RWPE2 (cell line): ENCODE data around the gene PPP2R2B.

Experiments used
- ATAC-seq: fragments of 200-7000 bp; cut with Tn5 transposase; 3 replicates; pipeline ENCODE4 v1.9.1; 2021; ENCODE audit warnings: low read depth
- DNase-seq: peaks from one replicate; pipeline ENCODE4 v3.0.0-alpha.2; 2020; ENCODE audit warnings: low spot score
- H3K27ac ChIP-seq: fragments of 450-650 bp; 2 replicates; pipeline ENCODE4 v1.5.1; 2017; ENCODE audit warnings: mild to moderate bottlenecking; ENCODE audit not compliant: poor library complexity, severe bottlenecking
- H3K27me3 ChIP-seq: fragments of 250-450 bp; sonication (Bioruptor Pico); 2 replicates; pipeline ENCODE4 v1.5.1; 2021; ENCODE audit warnings: mild to moderate bottlenecking, moderate library complexity; ENCODE audit not compliant: insufficient read depth, poor library complexity, severe bottlenecking
- H3K36me3 ChIP-seq: fragments of 250-450 bp; sonication (Bioruptor Pico); 2 replicates; pipeline ENCODE4 v1.5.1; 2020; ENCODE audit warnings: low read depth, mild to moderate bottlenecking, moderate library complexity
- H3K4me1 ChIP-seq: fragments of 250-450 bp; sonication (Bioruptor Pico); 2 replicates; pipeline ENCODE4 v1.5.1; 2021; ENCODE audit warnings: mild to moderate bottlenecking, moderate library complexity; ENCODE audit not compliant: insufficient read depth, poor library complexity, severe bottlenecking
- H3K4me3 ChIP-seq: fragments of 250-450 bp; sonication (Bioruptor Pico); 2 replicates; pipeline ENCODE4 v1.5.1; 2021; ENCODE audit warnings: mild to moderate bottlenecking, moderate library complexity; ENCODE audit not compliant: severe bottlenecking
- H3K9me3 ChIP-seq: fragments of 250-450 bp; sonication (Bioruptor Pico); 2 replicates; pipeline ENCODE4 v1.5.1; 2021; ENCODE audit warnings: mild to moderate bottlenecking, moderate library complexity; ENCODE audit not compliant: severe bottlenecking
- TF ChIP-seq, protein P1 (sequence below): fragments of 450-650 bp; IDR thresholded peaks from one replicate; pipeline ENCODE4 v1.5.1; 2017; ENCODE audit warnings: mild to moderate bottlenecking, moderate library complexity; ENCODE audit not compliant: poor library complexity, severe bottlenecking

PPP2R2B gene

GRCh38 chr5:146851133-146851532, 27.4 kb downstream of the PPP2R2B start:
- TF ChIP-seq, protein P1, sequence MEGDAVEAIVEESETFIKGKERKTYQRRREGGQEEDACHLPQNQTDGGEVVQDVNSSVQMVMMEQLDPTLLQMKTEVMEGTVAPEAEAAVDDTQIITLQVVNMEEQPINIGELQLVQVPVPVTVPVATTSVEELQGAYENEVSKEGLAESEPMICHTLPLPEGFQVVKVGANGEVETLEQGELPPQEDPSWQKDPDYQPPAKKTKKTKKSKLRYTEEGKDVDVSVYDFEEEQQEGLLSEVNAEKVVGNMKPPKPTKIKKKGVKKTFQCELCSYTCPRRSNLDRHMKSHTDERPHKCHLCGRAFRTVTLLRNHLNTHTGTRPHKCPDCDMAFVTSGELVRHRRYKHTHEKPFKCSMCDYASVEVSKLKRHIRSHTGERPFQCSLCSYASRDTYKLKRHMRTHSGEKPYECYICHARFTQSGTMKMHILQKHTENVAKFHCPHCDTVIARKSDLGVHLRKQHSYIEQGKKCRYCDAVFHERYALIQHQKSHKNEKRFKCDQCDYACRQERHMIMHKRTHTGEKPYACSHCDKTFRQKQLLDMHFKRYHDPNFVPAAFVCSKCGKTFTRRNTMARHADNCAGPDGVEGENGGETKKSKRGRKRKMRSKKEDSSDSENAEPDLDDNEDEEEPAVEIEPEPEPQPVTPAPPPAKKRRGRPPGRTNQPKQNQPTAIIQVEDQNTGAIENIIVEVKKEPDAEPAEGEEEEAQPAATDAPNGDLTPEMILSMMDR = no peak
- Histone ChIP-seq H3K4me1 (no peaks in the 10 kb centered on the region), H3K27me3 (no peaks in the 10 kb centered on the region), H3K4me3 (no peak overlapping the region), H3K9me3 (no peaks in the 10 kb centered on the region), H3K36me3 (no peaks in the 10 kb centered on the region), H3K27ac (no peak overlapping the region)
- DNase-seq (no peak), ATAC-seq (no peak)

GRCh38 chr5:146849694-146850303, 28.8 kb downstream of the PPP2R2B start:
- H3K9me3 ChIP-seq = no peaks in the 10 kb centered on the region
- TF ChIP-seq, protein P1 = no peak
- no peak for ATAC-seq
- H3K36me3 ChIP-seq = no peaks in the 10 kb centered on the region
- no peak for DNase-seq
- no peaks in the 10 kb centered on the region for H3K27me3 ChIP-seq
- no peak overlapping the region for H3K27ac ChIP-seq
- H3K4me3 ChIP-seq = no peak overlapping the region
- no peaks in the 10 kb centered on the region for H3K4me1 ChIP-seq

- TF ChIP-seq, protein P1 = no peak
- H3K27me3 ChIP-seq = no peaks in the 10 kb centered on the region
- H3K9me3 ChIP-seq = no peaks in the 10 kb centered on the region
- ATAC-seq (no peak), DNase-seq (no peak)
- no peaks in the 10 kb centered on the region for H3K4me1 ChIP-seq
- H3K36me3 ChIP-seq = no peaks in the 10 kb centered on the region
- no peak overlapping the region for H3K27ac ChIP-seq
- no peak overlapping the region for H3K4me3 ChIP-seq
These were observed 30.4 kb downstream of the PPP2R2B start for GRCh38 chr5:146848133-146848532.

- TF ChIP-seq, protein P1 = no peak
- Histone ChIP-seq H3K4me3 (no peak overlapping the region), H3K27me3 (peaks cover 3% of the 10 kb centered on the region), H3K27ac (no peak overlapping the region), H3K36me3 (no peaks in the 10 kb centered on the region), H3K9me3 (no peaks in the 10 kb centered on the region), H3K4me1 (no peaks in the 10 kb centered on the region)
- no peak for ATAC-seq
- no peak for DNase-seq
These were observed 38.5 kb downstream of the PPP2R2B start for GRCh38 chr5:146840016-146840415.

GRCh38 chr5:146836226-146836842, 42.2 kb downstream of the PPP2R2B start:
- H3K27ac ChIP-seq = no peak overlapping the region
- TF ChIP-seq, protein P1 = no peak
- no peak overlapping the region for H3K4me3 ChIP-seq
- no peaks in the 10 kb centered on the region for H3K36me3 ChIP-seq
- H3K27me3 ChIP-seq = peaks cover 3% of the 10 kb centered on the region
- no peak for DNase-seq
- ATAC-seq = no peak
- H3K9me3 ChIP-seq = no peaks in the 10 kb centered on the region
- peaks cover 3% of the 10 kb centered on the region for H3K4me1 ChIP-seq
